OCI-LY3 (cell line): ENCODE results near the gene SNU13.

ENCODE experiments used
- H2AFZ ChIP-seq: fragments of 200-600, 300-600 bp; shearing (Covaris generic); 2 replicates; pipeline ENCODE4 v1.6.0; 2014; ENCODE audit warnings: antibody characterized with exemption, low read depth, low read length
- H3K27ac ChIP-seq: fragments of 200-600, 300-600 bp; sonication (generic); 2 replicates; pipeline ENCODE4 v1.5.1; 2014; ENCODE audit warnings: mild to moderate bottlenecking, low read length, moderate library complexity, mixed read lengths
- H3K27me3 ChIP-seq: fragments of 200-600, 300-600 bp; sonication (generic); 2 replicates; pipeline ENCODE4 v1.6.1; 2014; ENCODE audit warnings: low read depth, low read length, mixed read lengths
- H3K36me3 ChIP-seq: fragments of 200-600, 300-600 bp; sonication (generic); replicated peaks from 2 replicates; pipeline ENCODE3; 2014; ENCODE audit warnings: low read depth, low read length, mixed read lengths
- H3K4me1 ChIP-seq: fragments of 300-600, 200-600 bp; sonication (generic); 2 replicates; pipeline ENCODE4 v1.6.1; 2014; ENCODE audit warnings: low read length, mixed read lengths
- H3K4me2 ChIP-seq: fragments of 200-600, 300-600 bp; sonication (generic); 2 replicates; pipeline ENCODE4 v1.6.1; 2014; ENCODE audit warnings: low read length, mixed read lengths
- H3K4me3 ChIP-seq: fragments of 300-600, 200-600 bp; sonication (generic); 2 replicates; pipeline ENCODE4 v1.5.1; 2014; ENCODE audit warnings: antibody characterized with exemption, mild to moderate bottlenecking, low read length, moderate library complexity
- H3K79me2 ChIP-seq: fragments of 300-600, 200-600 bp; shearing (Covaris generic); 2 replicates; pipeline ENCODE4 v1.6.1; 2014; ENCODE audit warnings: mild to moderate bottlenecking, low read length, mixed read lengths
- H3K9ac ChIP-seq: fragments of 300-600, 200-600 bp; shearing (Covaris generic); 2 replicates; pipeline ENCODE4 v1.6.0; 2014; ENCODE audit warnings: mild to moderate bottlenecking, low read length, moderate library complexity
- H3K9me3 ChIP-seq: fragments of 200-600, 300-600 bp; shearing (Covaris generic); 2 replicates; pipeline ENCODE4 v1.6.1; 2014; ENCODE audit warnings: low read length, mixed read lengths; ENCODE audit not compliant: insufficient read depth
- H4K20me1 ChIP-seq: fragments of 200-600, 300-600 bp; sonication (generic); 2 replicates; pipeline ENCODE4 v1.6.1; 2016; ENCODE audit warnings: low read length, mixed read lengths; ENCODE audit not compliant: insufficient read depth
- CTCF ChIP-seq: fragments of 200-600, 300-600 bp; sonication (generic); IDR thresholded peaks from 2 replicates; pipeline ENCODE4 v1.5.1; 2014; ENCODE audit warnings: antibody characterized with exemption, low read length, low read depth
- EZH2phosphoT487 ChIP-seq: fragments of 200-600 bp; shearing (Covaris generic); IDR thresholded peaks from 2 replicates; pipeline ENCODE4 v1.6.1; 2018; ENCODE audit warnings: antibody characterized with exemption, mixed run types, low read depth

The SNU13 gene

DNA sequence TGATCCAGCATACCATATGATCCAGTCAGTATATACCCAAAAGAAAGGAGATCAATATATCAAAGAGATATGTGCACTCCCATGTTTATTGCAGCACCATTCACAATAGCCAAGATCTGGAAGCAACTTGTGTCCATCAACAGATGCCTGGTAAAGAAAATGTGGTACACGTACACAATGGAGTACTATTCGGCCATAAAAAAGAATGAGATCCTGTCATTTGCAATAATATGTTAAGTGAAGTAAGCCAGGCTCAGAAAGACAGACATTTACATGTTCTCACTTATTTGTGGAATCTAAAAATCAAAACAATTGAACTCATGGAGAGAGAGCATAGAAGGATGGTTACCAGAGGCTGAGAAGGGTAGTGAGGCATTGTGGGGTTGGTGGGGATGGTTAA, 27.0 kb downstream of the SNU13 start:
- 0 out of 2 replicates have a peak, but pooled peaks cover 4% of the 10 kb centered on the region for H3K79me2 ChIP-seq
- H3K9me3 ChIP-seq = no peaks in the 10 kb centered on the region
- H3K27ac ChIP-seq = no peak overlapping the region
- H3K4me2 ChIP-seq = no peak overlapping the region
- peaks cover 3% of the 10 kb centered on the region; the same call in 1 of the 2 replicates for H3K4me1 ChIP-seq
- peaks cover 69% of the 10 kb centered on the region for H3K36me3 ChIP-seq
- peaks cover 4% of the 10 kb centered on the region; the same call in 1 of the 2 replicates for H4K20me1 ChIP-seq
- TF ChIP-seq EZH2phosphoT487 (no peak), CTCF (no peak)
- H3K9ac ChIP-seq = no peak overlapping the region
- H3K27me3 ChIP-seq = no peaks in the 10 kb centered on the region
- no peak overlapping the region for H2AFZ ChIP-seq
- H3K4me3 ChIP-seq = no peak overlapping the region

- Histone ChIP-seq H3K27ac (no peak overlapping the region), H3K9ac (no peak overlapping the region), H3K4me3 (no peak overlapping the region), H3K36me3 (peaks cover 72% of the 10 kb centered on the region), H3K27me3 (no peaks in the 10 kb centered on the region), H4K20me1 (peaks cover 4% of the 10 kb centered on the region; the same call in 1 of the 2 replicates), H3K4me1 (no peaks in the 10 kb centered on the region), H3K79me2 (0 out of 2 replicates have a peak, but pooled peaks cover 4% of the 10 kb centered on the region), H2AFZ (no peak overlapping the region), H3K9me3 (no peaks in the 10 kb centered on the region), H3K4me2 (no peak overlapping the region)
- no peak for TF ChIP-seq CTCF
- TF ChIP-seq EZH2phosphoT487 = no peak
Measured at GRCh38 chr22:41661088-41661487, 27.6 kb downstream of the SNU13 start.

DNA sequence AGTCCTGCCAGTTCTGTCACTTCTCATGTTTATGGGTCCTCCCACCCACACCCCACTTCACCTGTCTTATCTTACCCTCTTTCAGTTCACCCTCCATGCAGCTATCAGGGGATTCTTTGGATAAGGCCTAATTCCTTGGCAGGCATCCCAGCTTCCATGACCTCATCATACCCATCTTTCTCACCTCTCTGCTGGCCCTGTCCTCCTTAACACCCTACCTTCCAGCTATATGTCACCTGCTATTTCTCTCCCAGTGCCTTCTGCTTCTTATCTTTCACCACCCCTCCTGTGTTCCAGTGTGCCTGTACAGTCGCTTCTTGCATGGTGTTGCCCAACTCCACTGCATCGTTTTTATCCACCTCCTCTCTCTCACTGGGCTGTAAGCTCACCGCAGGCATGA, 28.3 kb downstream of the SNU13 start:
- H3K4me1 ChIP-seq = no peaks in the 10 kb centered on the region
- H3K36me3 ChIP-seq = peaks cover 75% of the 10 kb centered on the region
- no peaks in the 10 kb centered on the region for H3K9me3 ChIP-seq
- no peak overlapping the region for H3K4me2 ChIP-seq
- TF ChIP-seq EZH2phosphoT487 = no peak
- TF ChIP-seq CTCF = no peak
- no peak overlapping the region for H3K9ac ChIP-seq
- H3K79me2 ChIP-seq = 0 out of 2 replicates have a peak, but pooled peaks cover 4% of the 10 kb centered on the region
- peaks cover 4% of the 10 kb centered on the region; the same call in 1 of the 2 replicates for H4K20me1 ChIP-seq
- no peaks in the 10 kb centered on the region for H3K27me3 ChIP-seq
- no peak overlapping the region for H3K4me3 ChIP-seq
- H3K27ac ChIP-seq = no peak overlapping the region
- no peak overlapping the region for H2AFZ ChIP-seq

DNA sequence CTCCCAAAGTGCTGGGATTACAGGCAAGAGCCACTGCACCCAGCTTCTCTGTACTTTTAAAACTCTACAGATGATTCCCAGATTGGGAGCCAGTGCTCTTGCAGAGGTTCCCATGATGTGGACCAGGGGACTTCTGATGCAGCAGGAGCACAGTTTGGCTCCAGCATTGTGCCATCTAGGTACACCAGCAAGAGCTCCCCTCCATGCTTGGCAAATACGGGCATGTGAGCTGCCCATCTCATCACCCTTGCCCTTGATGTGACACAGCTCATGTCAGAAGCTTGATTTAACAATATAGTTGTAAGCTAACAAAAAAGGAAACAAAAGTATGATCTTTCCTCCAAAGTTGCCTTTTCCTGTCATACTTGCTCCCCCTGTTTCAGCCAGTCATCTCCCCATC, 28.7 kb downstream of the SNU13 start:
- Histone ChIP-seq H4K20me1 (peaks cover 4% of the 10 kb centered on the region; the same call in 1 of the 2 replicates), H3K27me3 (no peaks in the 10 kb centered on the region), H3K9me3 (no peaks in the 10 kb centered on the region), H3K27ac (no peak overlapping the region), H3K4me3 (no peak overlapping the region), H3K4me1 (no peaks in the 10 kb centered on the region), H3K79me2 (0 out of 2 replicates have a peak, but pooled peaks cover 4% of the 10 kb centered on the region), H2AFZ (no peak overlapping the region), H3K9ac (no peak overlapping the region), H3K36me3 (peaks cover 72% of the 10 kb centered on the region), H3K4me2 (no peak overlapping the region)
- no peak for TF ChIP-seq EZH2phosphoT487
- no peak for TF ChIP-seq CTCF
